HG03571 (cell line): ENCODE results near the gene ZNF804B.

Experiments used
- ATAC-seq: cut with Tn5 transposase; IDR thresholded peaks from one replicate; pipeline ENCODE4 v1.9.1; 2021; ENCODE audit not compliant: unreplicated experiment

ZNF804B gene

GRCh38 chr7:88835147-88835728 lies 75.7 kb downstream of the ZNF804B start:
- peak; percentile 87 for ATAC-seq

GRCh38 chr7:88842201-88842600 lies 82.7 kb downstream of the ZNF804B start:
- ATAC-seq, result no peak

GRCh38 chr7:88845091-88845490 lies 85.6 kb downstream of the ZNF804B start:
- no peak for ATAC-seq

- ATAC-seq, result no peak
Observed at GRCh38 chr7:88851220-88851619, 91.7 kb downstream of the ZNF804B start.

- ATAC-seq, result no peak
Observed at GRCh38 chr7:88859288-88859687, 99.8 kb downstream of the ZNF804B start.

- no peak for ATAC-seq
Observed at GRCh38 chr7:88866265-88866863, 106.9 kb downstream of the ZNF804B start.

- ATAC-seq, result no peak
Observed at GRCh38 chr7:88867158-88867557, 107.7 kb downstream of the ZNF804B start.

GRCh38 chr7:88868456-88868855 lies 109.0 kb downstream of the ZNF804B start:
- no peak for ATAC-seq

GRCh38 chr7:88881136-88881535 lies 121.6 kb downstream of the ZNF804B start:
- ATAC-seq, result no peak

GRCh38 chr7:88885131-88885530 lies 125.6 kb downstream of the ZNF804B start:
- ATAC-seq, result no peak

GRCh38 chr7:88888684-88889083 lies 129.2 kb downstream of the ZNF804B start:
- no peak for ATAC-seq

- ATAC-seq, result no peak
Observed at GRCh38 chr7:88910516-88910915, 151.0 kb downstream of the ZNF804B start.

- ATAC-seq, result no peak
Observed at GRCh38 chr7:88912852-88913251, 153.4 kb downstream of the ZNF804B start.

GRCh38 chr7:88915615-88916014 lies 156.1 kb downstream of the ZNF804B start:
- no peak for ATAC-seq

- ATAC-seq, result no peak
Observed at GRCh38 chr7:88919478-88920131, 160.1 kb downstream of the ZNF804B start.

GRCh38 chr7:88922944-88923343 lies 163.4 kb downstream of the ZNF804B start:
- no peak for ATAC-seq

- ATAC-seq, result no peak
Observed at GRCh38 chr7:88928276-88928675, 168.8 kb downstream of the ZNF804B start.

- ATAC-seq, result no peak
Observed at GRCh38 chr7:88929719-88930118, 170.2 kb downstream of the ZNF804B start.

- no peak for ATAC-seq
Observed at GRCh38 chr7:88933285-88933684, 173.8 kb downstream of the ZNF804B start.

GRCh38 chr7:88942815-88943501 lies 183.5 kb downstream of the ZNF804B start:
- no peak for ATAC-seq

GRCh38 chr7:88951826-88952225 lies 192.3 kb downstream of the ZNF804B start:
- ATAC-seq, result no peak

GRCh38 chr7:88964418-88964817 lies 204.9 kb downstream of the ZNF804B start:
- ATAC-seq, result no peak
